Brain microvascular endothelial cell (primary cell): ENCODE results near the gene SEZ6L2.
"Not testable (repeated sequence)": the region's sequence is repeated elsewhere in the genome, so short reads cannot be mapped to it uniquely, and the experiment has no call there.

Source experiments
- DNase-seq: peaks from one replicate; pipeline ENCODE4 v3.0.0-alpha.2; 2020
- H3K27ac ChIP-seq: fragments of 250-450 bp; sonication (Bioruptor Pico); 2 replicates; pipeline ENCODE4 v1.5.1; 2020; ENCODE audit warnings: mild to moderate bottlenecking, moderate library complexity
- H3K27me3 ChIP-seq: fragments of 250-450 bp; sonication (Bioruptor Pico); replicated peaks from 2 replicates; pipeline ENCODE4 v1.5.1; 2020; ENCODE audit warnings: mild to moderate bottlenecking
- H3K36me3 ChIP-seq: fragments of 250-450 bp; sonication (Bioruptor Pico); replicated peaks from 2 replicates; pipeline ENCODE4 v1.5.1; 2020; ENCODE audit warnings: mild to moderate bottlenecking
- H3K4me3 ChIP-seq: 2 replicates; pipeline ENCODE4 v1.5.1; 2011; ENCODE audit warnings: low read depth, mild to moderate bottlenecking, control low read depth, low read length, moderate library complexity
- CTCF ChIP-seq: IDR thresholded peaks from 2 replicates; pipeline ENCODE4 v1.5.1; 2011; ENCODE audit warnings: low read depth, mild to moderate bottlenecking, moderate library complexity, low read length, control low read depth, inconsistent platforms; ENCODE audit errors: missing control alignments
- in situ Hi-C: cut with HindIII; loops from 2 replicates; pipeline ENCODE4 v1.10.0; 2017; ENCODE audit warnings: low sequenced_read_pairs, low pct_ligation_motif_present

Gene SEZ6L2

GRCh38 chr16:29839822-29840221 lies 59.5 kb downstream of the SEZ6L2 start:
- DNase-seq, result no peak
- H3K4me3 ChIP-seq, result no peak overlapping the region
- H3K27ac ChIP-seq, result no peak overlapping the region
- no peaks in the 10 kb centered on the region for H3K27me3 ChIP-seq
- in situ Hi-C loops, result no loop called here
- H3K36me3 ChIP-seq, result peaks cover 85% of the 10 kb centered on the region
- TF ChIP-seq CTCF, result no peak

- Histone ChIP-seq H3K4me3 (no peak overlapping the region), H3K27me3 (no peaks in the 10 kb centered on the region), H3K27ac (no peak overlapping the region), H3K36me3 (peaks cover 85% of the 10 kb centered on the region)
- no peak for TF ChIP-seq CTCF
- DNase-seq, result no peak
- in situ Hi-C loops, result no loop called here
Observed at GRCh38 chr16:29837841-29838240, 61.5 kb downstream of the SEZ6L2 start.

- H3K27me3 ChIP-seq, result no peaks in the 10 kb centered on the region
- peaks cover 82% of the 10 kb centered on the region for H3K36me3 ChIP-seq
- H3K4me3 ChIP-seq, result no peak overlapping the region
- H3K27ac ChIP-seq, result no peak overlapping the region
- in situ Hi-C loops, result no loop called here
- DNase-seq, result no peak
- TF ChIP-seq CTCF, result no peak
Observed at GRCh38 chr16:29836623-29837022, 62.7 kb downstream of the SEZ6L2 start.

GRCh38 chr16:29835926-29836325 lies 63.4 kb downstream of the SEZ6L2 start:
- Histone ChIP-seq H3K36me3 (peaks cover 84% of the 10 kb centered on the region), H3K27ac (no peak overlapping the region), H3K4me3 (no peak overlapping the region), H3K27me3 (no peaks in the 10 kb centered on the region)
- in situ Hi-C loops, result no loop called here
- TF ChIP-seq CTCF, result no peak
- no peak for DNase-seq

- Histone ChIP-seq H3K27ac (no peak overlapping the region), H3K27me3 (no peaks in the 10 kb centered on the region), H3K4me3 (no peak overlapping the region), H3K36me3 (peaks cover 76% of the 10 kb centered on the region)
- TF ChIP-seq CTCF, result no peak
- DNase-seq, result no peak
- in situ Hi-C loops, result no loop called here
Observed at GRCh38 chr16:29834079-29834478, 65.3 kb downstream of the SEZ6L2 start.

- H3K27ac ChIP-seq, in situ Hi-C loops, H3K4me3 ChIP-seq, DNase-seq, H3K27me3 ChIP-seq: not testable (repeated sequence)
- peaks cover 69% of the 10 kb centered on the region for H3K36me3 ChIP-seq
Observed at GRCh38 chr16:29833219-29833618, 66.1 kb downstream of the SEZ6L2 start.

GRCh38 chr16:29831490-29831889 lies 67.9 kb downstream of the SEZ6L2 start:
- TF ChIP-seq CTCF, result no peak
- DNase-seq, result no peak
- in situ Hi-C loops, result no loop called here
- Histone ChIP-seq H3K4me3 (no peak overlapping the region), H3K36me3 (peaks cover 52% of the 10 kb centered on the region), H3K27me3 (no peaks in the 10 kb centered on the region), H3K27ac (no peak overlapping the region)
